ENCODE results near the gene FGF11.

GRCh38 chr17:7490144-7490543 is 50.8 kb downstream of the FGF11 start:
- TF ChIP-seq CTCF (conservative IDR thresholded peaks at IDR 0.05 in 1 of 2, IDR thresholded peaks at IDR 0.05 in 1 of 2; ENCODE audit: extremely low read depth in 1 of 2, insufficient read depth in 1 of 2, low read depth in 1 of 2, low read length in 2 of 2) (no peak), EZH2 (IDR thresholded peaks at IDR 0.05; ENCODE audit: borderline replicate concordance, low read length) (no peak)
